Endothelial cell of umbilical vein (primary cell): ENCODE data around the gene ZNF366. TPM values are rescaled to one million over a fixed set of nuclear protein-coding genes. Genes with fewer than 3 reads are reported as not detected.

Source experiments
- BruUV-seq: library from RNA; stranded (reverse); fragments of 400-500 nt; replicated peaks from 2 replicates; lab custom pipeline; 2021; lab: Mats Ljungman, UMichigan
- CTCF ChIA-PET: fragments of 300-600, 350-600 bp; sonication (Branson Sonifier 250); formaldehyde crosslinking; loops from one replicate; lab custom pipeline; 2021; ENCODE audit warnings: antibody characterized with exemption, inconsistent platforms; lab: Charles Lee
- POLR2A ChIA-PET: fragments of 300-600, 350-600 bp; sonication (Branson Sonifier 250); formaldehyde crosslinking; loops from one replicate; lab custom pipeline; 2021; ENCODE audit warnings: antibody characterized with exemption, inconsistent platforms; lab: Charles Lee
- DNase-seq: peaks from one replicate; pipeline ENCODE4 v3.0.0-alpha.2; 2011; ENCODE audit warnings: low read depth, low spot score
- FAIRE-seq: peaks from 2 replicates; lab custom pipeline; 2011; peaks lifted over from hg19 to GRCh38; lab: Jason Lieb, UNC
- H2AFZ ChIP-seq: 2 replicates; pipeline ENCODE4 v1.6.0; 2012; ENCODE audit warnings: low read depth, low read length, control low read depth, inconsistent platforms
- H3K27ac ChIP-seq: 2 replicates; pipeline ENCODE4 v1.5.1; 2011; ENCODE audit warnings: low read depth, mild to moderate bottlenecking, control low read depth, low read length, moderate library complexity; ENCODE audit not compliant: insufficient read depth
- H3K27me3 ChIP-seq, 2 experiments: 2 replicates each; pipeline versions ENCODE4 v1.6.0 to v1.6.1; 2011; ENCODE audit warnings: low read length in 2 of 2, mixed read lengths in 1 of 2; ENCODE audit not compliant: control insufficient read depth in 2 of 2, insufficient read depth in 2 of 2
- H3K36me3 ChIP-seq, 2 experiments: 2 replicates in 1 of 2; 3 replicates in 1 of 2; pipeline ENCODE4 v1.5.1; 2011; ENCODE audit warnings: low read length in 2 of 2, mild to moderate bottlenecking in 1 of 2, moderate library complexity in 1 of 2; ENCODE audit not compliant: control insufficient read depth in 2 of 2, insufficient read depth in 2 of 2; ENCODE audit errors: extremely low read depth in 1 of 2
- H3K4me1 ChIP-seq: 3 replicates; pipeline ENCODE4 v1.5.1; 2011; ENCODE audit warnings: mild to moderate bottlenecking, low read length; ENCODE audit not compliant: control insufficient read depth, insufficient read depth; ENCODE audit errors: extremely low read depth
- H3K4me2 ChIP-seq: 2 replicates; pipeline ENCODE4 v1.6.1; 2011; ENCODE audit warnings: low read length, control low read depth, mixed read lengths; ENCODE audit not compliant: insufficient read depth
- H3K4me3 ChIP-seq, 3 experiments: fragments of 200-600 bp in 1 of 3; sonication (generic), shearing (Covaris generic) in 1 of 3; replicated peaks in 1 of 3; 2 replicates each; pipeline ENCODE4 v1.5.1; 2011 to 2016; ENCODE audit warnings: control low read depth in 3 of 3, low read length in 3 of 3, mild to moderate bottlenecking in 2 of 3, inconsistent platforms in 1 of 3, low read depth in 1 of 3, moderate library complexity in 1 of 3; ENCODE audit not compliant: insufficient read depth in 1 of 3
- H3K79me2 ChIP-seq: 2 replicates; pipeline ENCODE4 v1.6.0; 2012; ENCODE audit warnings: low read length, inconsistent platforms; ENCODE audit not compliant: control insufficient read depth, insufficient read depth
- H3K9ac ChIP-seq: replicated peaks from 2 replicates; pipeline ENCODE3; 2011; ENCODE audit warnings: low read length, control low read depth; ENCODE audit not compliant: insufficient read depth; ENCODE audit errors: extremely low read depth
- H3K9me1 ChIP-seq: replicated peaks from 3 replicates; pipeline ENCODE4 v1.6.0; 2011; ENCODE audit warnings: mild to moderate bottlenecking, low read length; ENCODE audit not compliant: control insufficient read depth, insufficient read depth; ENCODE audit errors: extremely low read depth
- H3K9me3 ChIP-seq: replicated peaks from 2 replicates; pipeline ENCODE4 v1.5.1; 2012; ENCODE audit warnings: low read length, inconsistent platforms; ENCODE audit not compliant: control insufficient read depth, insufficient read depth
- H4K20me1 ChIP-seq: replicated peaks from 2 replicates; pipeline ENCODE3; 2011; ENCODE audit warnings: mild to moderate bottlenecking, low read length; ENCODE audit not compliant: control insufficient read depth, insufficient read depth; ENCODE audit errors: extremely low read depth
- EZH2 ChIP-seq: IDR thresholded peaks from 2 replicates; pipeline ENCODE4 v1.6.1; 2012; ENCODE audit warnings: borderline replicate concordance, low read depth, mild to moderate bottlenecking, moderate library complexity, low read length, inconsistent platforms; ENCODE audit not compliant: severe bottlenecking
- FOS ChIP-seq: IDR thresholded peaks from 2 replicates; pipeline ENCODE4 v1.6.1; 2011; ENCODE audit warnings: mild to moderate bottlenecking, low read length, moderate library complexity, borderline replicate concordance; ENCODE audit not compliant: insufficient read depth
- GATA2 ChIP-seq: IDR thresholded peaks from 2 replicates; pipeline ENCODE4 v1.7.0; 2011; ENCODE audit warnings: low read depth, mild to moderate bottlenecking, moderate library complexity, mixed read lengths, low read length; ENCODE audit not compliant: insufficient read length, insufficient read depth
- JUN ChIP-seq: IDR thresholded peaks from 2 replicates; pipeline ENCODE4 v1.6.1; 2011; ENCODE audit warnings: borderline replicate concordance, low read depth; ENCODE audit not compliant: insufficient read length, insufficient read depth
- MYC ChIP-seq: IDR thresholded peaks from one replicate; pipeline ENCODE4 v1.6.1; 2011; ENCODE audit warnings: mild to moderate bottlenecking, low read depth, low read length
- POLR2A ChIP-seq: IDR thresholded peaks from 2 replicates; pipeline ENCODE4 v1.6.1; 2012; ENCODE audit warnings: low read depth, mild to moderate bottlenecking, control low read depth, low read length
- POLR2AphosphoS5 ChIP-seq: IDR thresholded peaks from 2 replicates; pipeline ENCODE4 v1.6.1; 2012; ENCODE audit warnings: low read depth, mild to moderate bottlenecking, control low read depth, low read length, moderate library complexity; ENCODE audit not compliant: insufficient read depth
- dilution Hi-C: fragments of 300-500 bp; cut with MboI; formaldehyde crosslinking; loops from one replicate; pipeline ENCODE4 v1.15.0; 2019; ENCODE audit warnings: low sequenced_read_pairs; ENCODE audit not compliant: extremely low pct_ligation_motif_present
- intact Hi-C: fragments of 100-400 bp; cut with micrococcal nuclease; formaldehyde crosslinking; loops from one replicate; pipeline ENCODE4 v1.10.0; 2022
- polyA plus RNA-seq, 4 experiments: library from polyadenylated mRNA; depleted of rRNA in 3 of 4; stranded (reverse) in 3 of 4; unstranded in 1 of 4; fragments of >200 nt; gene quantifications; 2 replicates each; pipeline versions ENCODE4 v1.2.1 to v1.2.3, GENCODE V29; 2011 to 2012; ENCODE audit warnings: missing spikeins in 1 of 4
- total RNA-seq: library from RNA; stranded (reverse); gene quantifications from 2 replicates; pipeline ENCODE4 v1.2.3, GENCODE V29; 2021
- TF ChIP-seq, protein P1 (sequence below): IDR thresholded peaks from 2 replicates; pipeline ENCODE4 v1.6.1; 2011; ENCODE audit not compliant: insufficient read depth, insufficient read length
- TF ChIP-seq, protein P2 (sequence below), 2 donors: IDR thresholded peaks; 1 replicate in 1 of 2; 2 replicates in 1 of 2; pipeline ENCODE4 v1.5.1; 2011; ENCODE audit warnings: low read length in 2 of 2, mild to moderate bottlenecking in 2 of 2, moderate library complexity in 2 of 2, control low read depth in 1 of 2, inconsistent platforms in 1 of 2, low read depth in 1 of 2; ENCODE audit not compliant: insufficient read depth in 1 of 2; ENCODE audit errors: extremely low read depth in 1 of 2

Gene ZNF366
- total and polyA plus RNA-seq, 2 donors (not counting 3 experiments of a cell fraction or from before 2014, with no cell fraction given), result 1.3 to 4.1 TPM

GRCh38 chr5:72519111-72519510 lies 11.9 kb upstream of the ZNF366 start:
- Histone ChIP-seq H3K36me3 (no peaks in the 10 kb centered on the region), H3K79me2 (no peaks in the 10 kb centered on the region), H3K27ac (no peak overlapping the region), H3K9me3 (no peaks in the 10 kb centered on the region), H3K27me3 (no peaks in the 10 kb centered on the region), H2AFZ (peak overlapping the region; percentile 24), H3K4me1 (peaks cover 6% of the 10 kb centered on the region), H3K4me3 (no peak overlapping the region), H3K9me1 (no peaks in the 10 kb centered on the region), H4K20me1 (no peaks in the 10 kb centered on the region), H3K9ac (no peak overlapping the region), H3K4me2 (no peak overlapping the region)
- dilution Hi-C loops (no loop called here), intact Hi-C loops (no loop called here)
- FAIRE-seq (no peak), DNase-seq (no peak)
- POLR2A ChIA-PET, result no interaction called here
- TF ChIP-seq MYC (no peak), POLR2A (no peak), GATA2 (no peak), FOS (no peak), EZH2 (no peak), POLR2AphosphoS5 (no peak), JUN (no peak)
- TF ChIP-seq, protein P1, sequence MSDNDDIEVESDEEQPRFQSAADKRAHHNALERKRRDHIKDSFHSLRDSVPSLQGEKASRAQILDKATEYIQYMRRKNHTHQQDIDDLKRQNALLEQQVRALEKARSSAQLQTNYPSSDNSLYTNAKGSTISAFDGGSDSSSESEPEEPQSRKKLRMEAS, result no peak
- TF ChIP-seq, protein P2, sequence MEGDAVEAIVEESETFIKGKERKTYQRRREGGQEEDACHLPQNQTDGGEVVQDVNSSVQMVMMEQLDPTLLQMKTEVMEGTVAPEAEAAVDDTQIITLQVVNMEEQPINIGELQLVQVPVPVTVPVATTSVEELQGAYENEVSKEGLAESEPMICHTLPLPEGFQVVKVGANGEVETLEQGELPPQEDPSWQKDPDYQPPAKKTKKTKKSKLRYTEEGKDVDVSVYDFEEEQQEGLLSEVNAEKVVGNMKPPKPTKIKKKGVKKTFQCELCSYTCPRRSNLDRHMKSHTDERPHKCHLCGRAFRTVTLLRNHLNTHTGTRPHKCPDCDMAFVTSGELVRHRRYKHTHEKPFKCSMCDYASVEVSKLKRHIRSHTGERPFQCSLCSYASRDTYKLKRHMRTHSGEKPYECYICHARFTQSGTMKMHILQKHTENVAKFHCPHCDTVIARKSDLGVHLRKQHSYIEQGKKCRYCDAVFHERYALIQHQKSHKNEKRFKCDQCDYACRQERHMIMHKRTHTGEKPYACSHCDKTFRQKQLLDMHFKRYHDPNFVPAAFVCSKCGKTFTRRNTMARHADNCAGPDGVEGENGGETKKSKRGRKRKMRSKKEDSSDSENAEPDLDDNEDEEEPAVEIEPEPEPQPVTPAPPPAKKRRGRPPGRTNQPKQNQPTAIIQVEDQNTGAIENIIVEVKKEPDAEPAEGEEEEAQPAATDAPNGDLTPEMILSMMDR (IDR thresholded peaks at IDR 0.05; ENCODE audit: extremely low read depth in 1 of 2, insufficient read depth in 1 of 2, low read depth in 1 of 2, low read length in 2 of 2), result no peak
- CTCF ChIA-PET, result interaction anchor here (1.2 to 2.1 kb wide), 3 partner anchors 33 to 153 kb away, joined by 5 to 7 read pairs (median 6); no protein-coding TSS in a partner anchor
- no TSS peak for BruUV-seq
